Measurements from ENCODE around the gene ZNF445.

ZNF445 gene

GRCh38 chr3:44434834-44435510, 42.5 kb downstream of the ZNF445 start:
- H3K79me1 ChIP-seq (replicated peaks; ENCODE audit: low read length, poor library complexity, severe bottlenecking) = peaks cover 2% of the 10 kb centered on the region
- H2BK120ac ChIP-seq (ENCODE audit: low read depth, low read length) = no peak overlapping the region
- no peaks in the 10 kb centered on the region for H3K4me1 ChIP-seq (ENCODE audit: control insufficient read depth, insufficient read depth, low read depth, low read length)
- no peak overlapping the region for H3K18ac ChIP-seq (ENCODE audit: low read depth in 1 of 2, low read length in 2 of 2)
- no peak overlapping the region for H3K9ac ChIP-seq (ENCODE audit: low read length)
- no peak overlapping the region for H3K23ac ChIP-seq (ENCODE audit: low read length in 2 of 2)
- no peak overlapping the region for H3K4me2 ChIP-seq (ENCODE audit: low read length, poor library complexity, severe bottlenecking)
- H2AFZ ChIP-seq (ENCODE audit: low read depth, low read length) = no peak overlapping the region
- 93% methylated on average over 5 of the region's 5 CpGs for WGBS
- H3K4me3 ChIP-seq (ENCODE audit: insufficient read depth in 1 of 2, low read depth in 1 of 2, low read length in 2 of 2) = no peak overlapping the region
- no peak overlapping the region for H2AK5ac ChIP-seq (ENCODE audit: low read length, severe bottlenecking)
- H2BK5ac ChIP-seq (ENCODE audit: low read depth, low read length, poor library complexity, severe bottlenecking) = no peak overlapping the region
- H3K9me3 ChIP-seq (ENCODE audit: control insufficient read depth, low read length) = no peaks in the 10 kb centered on the region
- H3K27ac ChIP-seq (ENCODE audit: low read length, poor library complexity, severe bottlenecking) = no peak overlapping the region
- H3K4ac ChIP-seq (ENCODE audit: low read depth in 1 of 2, low read length in 2 of 2) = no peak overlapping the region
- no peak overlapping the region for H4K8ac ChIP-seq (ENCODE audit: low read length)
- H4K91ac ChIP-seq (ENCODE audit: low read length) = no peak overlapping the region
- peaks cover 0 to 13% of the 10 kb centered on the region in 2 experiments for H3K27me3 ChIP-seq (ENCODE audit: control insufficient read depth in 1 of 2, insufficient read depth in 1 of 2, low read length in 2 of 2)
- H3K36me3 ChIP-seq (ENCODE audit: control insufficient read depth in 1 of 2, insufficient read depth in 2 of 2, low read depth in 1 of 2, low read length in 2 of 2) = peaks cover 0 to 8% of the 10 kb centered on the region in 2 experiments
- DNase-seq = no peak
- H2BK12ac ChIP-seq (ENCODE audit: low read length in 2 of 2) = no peak overlapping the region
- no peak overlapping the region for H3K14ac ChIP-seq (ENCODE audit: low read length in 2 of 2)
- H2BK15ac ChIP-seq (ENCODE audit: low read depth, poor library complexity, severe bottlenecking) = no peak overlapping the region

DNA sequence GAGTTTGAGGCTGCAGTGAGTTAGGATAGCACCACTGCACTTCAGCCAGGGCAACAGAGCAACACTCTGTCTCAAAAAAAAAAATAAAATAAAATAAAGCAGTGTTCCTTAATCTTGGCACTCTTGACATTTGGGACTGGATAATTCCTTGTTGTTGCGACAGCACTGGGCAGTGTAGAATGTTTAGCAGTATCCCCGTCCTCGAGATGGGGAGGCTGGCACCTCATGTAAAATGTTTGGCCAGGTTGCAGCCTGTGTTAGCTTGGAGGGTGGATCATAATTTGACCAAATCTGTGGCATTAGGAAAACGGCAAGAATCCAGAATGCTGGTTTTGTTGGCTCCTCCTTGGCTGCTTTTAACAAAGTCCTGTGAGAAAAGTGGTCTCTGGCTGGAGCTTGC, 47.0 kb downstream of the ZNF445 start:
- H2BK5ac ChIP-seq (ENCODE audit: low read depth, low read length, poor library complexity, severe bottlenecking) = no peak overlapping the region
- no peak overlapping the region for H2BK15ac ChIP-seq (ENCODE audit: low read depth, poor library complexity, severe bottlenecking)
- no peak overlapping the region for H2BK12ac ChIP-seq (ENCODE audit: low read length in 2 of 2)
- no peak overlapping the region for H3K23ac ChIP-seq (ENCODE audit: low read length in 2 of 2)
- H3K4me3 ChIP-seq (ENCODE audit: insufficient read depth in 1 of 2, low read depth in 1 of 2, low read length in 2 of 2) = no peak overlapping the region
- no peak overlapping the region for H3K4me2 ChIP-seq (ENCODE audit: low read length, poor library complexity, severe bottlenecking)
- WGBS = 86% methylated on average over 4 of the region's 4 CpGs
- H3K27me3 ChIP-seq (ENCODE audit: control insufficient read depth in 1 of 2, insufficient read depth in 1 of 2, low read length in 2 of 2) = peaks cover 4 to 18% of the 10 kb centered on the region in 2 experiments
- H3K9ac ChIP-seq (ENCODE audit: low read length) = no peak overlapping the region
- H3K4ac ChIP-seq (ENCODE audit: low read depth in 1 of 2, low read length in 2 of 2) = no peak overlapping the region
- H2AFZ ChIP-seq (ENCODE audit: low read depth, low read length) = no peak overlapping the region
- no peak overlapping the region for H3K14ac ChIP-seq (ENCODE audit: low read length in 2 of 2)
- H3K36me3 ChIP-seq (ENCODE audit: control insufficient read depth in 1 of 2, insufficient read depth in 2 of 2, low read depth in 1 of 2, low read length in 2 of 2) = no peaks in the 10 kb centered on the region
- no peak for DNase-seq
- no peak overlapping the region for H3K27ac ChIP-seq (ENCODE audit: low read length, poor library complexity, severe bottlenecking)
- H3K18ac ChIP-seq (ENCODE audit: low read depth in 1 of 2, low read length in 2 of 2) = no peak overlapping the region
- H3K79me1 ChIP-seq (replicated peaks; ENCODE audit: low read length, poor library complexity, severe bottlenecking) = no peaks in the 10 kb centered on the region
- no peak overlapping the region for H4K91ac ChIP-seq (ENCODE audit: low read length)
- no peak overlapping the region for H2BK120ac ChIP-seq (ENCODE audit: low read depth, low read length)
- no peaks in the 10 kb centered on the region for H3K9me3 ChIP-seq (ENCODE audit: control insufficient read depth, low read length)
- no peak overlapping the region for H4K8ac ChIP-seq (ENCODE audit: low read length)
- no peak overlapping the region for H2AK5ac ChIP-seq (ENCODE audit: low read length, severe bottlenecking)
- peaks cover 1% of the 10 kb centered on the region for H3K4me1 ChIP-seq (ENCODE audit: control insufficient read depth, insufficient read depth, low read depth, low read length)

- Histone ChIP-seq H2AFZ (ENCODE audit: low read depth, low read length) (no peak overlapping the region), H2BK120ac (ENCODE audit: low read depth, low read length) (no peak overlapping the region), H3K18ac (ENCODE audit: low read depth in 1 of 2, low read length in 2 of 2) (no peak overlapping the region), H4K8ac (ENCODE audit: low read length) (no peak overlapping the region), H2BK5ac (ENCODE audit: low read depth, low read length, poor library complexity, severe bottlenecking) (no peak overlapping the region), H3K4ac (ENCODE audit: low read depth in 1 of 2, low read length in 2 of 2) (no peak overlapping the region), H3K27me3 (ENCODE audit: control insufficient read depth in 1 of 2, insufficient read depth in 1 of 2, low read length in 2 of 2) (peaks cover 4 to 24% of the 10 kb centered on the region in 2 experiments), H3K9me3 (ENCODE audit: control insufficient read depth, low read length) (no peaks in the 10 kb centered on the region), H3K36me3 (ENCODE audit: control insufficient read depth in 1 of 2, insufficient read depth in 2 of 2, low read depth in 1 of 2, low read length in 2 of 2) (no peaks in the 10 kb centered on the region), H2AK5ac (ENCODE audit: low read length, severe bottlenecking) (no peak overlapping the region), H3K4me1 (ENCODE audit: control insufficient read depth, insufficient read depth, low read depth, low read length) (peaks cover 1% of the 10 kb centered on the region), H3K27ac (ENCODE audit: low read length, poor library complexity, severe bottlenecking) (no peak overlapping the region), H3K4me3 (ENCODE audit: insufficient read depth in 1 of 2, low read depth in 1 of 2, low read length in 2 of 2) (no peak overlapping the region), H3K14ac (ENCODE audit: low read length in 2 of 2) (no peak overlapping the region), H3K4me2 (ENCODE audit: low read length, poor library complexity, severe bottlenecking) (no peak overlapping the region), H3K23ac (ENCODE audit: low read length in 2 of 2) (no peak overlapping the region), H2BK12ac (ENCODE audit: low read length in 2 of 2) (no peak overlapping the region), H3K79me1 (replicated peaks; ENCODE audit: low read length, poor library complexity, severe bottlenecking) (no peaks in the 10 kb centered on the region), H2BK15ac (ENCODE audit: low read depth, poor library complexity, severe bottlenecking) (no peak overlapping the region), H3K9ac (ENCODE audit: low read length) (no peak overlapping the region), H4K91ac (ENCODE audit: low read length) (no peak overlapping the region)
- 97% methylated on average over 6 of the region's 6 CpGs for WGBS
- no peak for DNase-seq
Observed at GRCh38 chr3:44429459-44429858, 48.0 kb downstream of the ZNF445 start.

DNA sequence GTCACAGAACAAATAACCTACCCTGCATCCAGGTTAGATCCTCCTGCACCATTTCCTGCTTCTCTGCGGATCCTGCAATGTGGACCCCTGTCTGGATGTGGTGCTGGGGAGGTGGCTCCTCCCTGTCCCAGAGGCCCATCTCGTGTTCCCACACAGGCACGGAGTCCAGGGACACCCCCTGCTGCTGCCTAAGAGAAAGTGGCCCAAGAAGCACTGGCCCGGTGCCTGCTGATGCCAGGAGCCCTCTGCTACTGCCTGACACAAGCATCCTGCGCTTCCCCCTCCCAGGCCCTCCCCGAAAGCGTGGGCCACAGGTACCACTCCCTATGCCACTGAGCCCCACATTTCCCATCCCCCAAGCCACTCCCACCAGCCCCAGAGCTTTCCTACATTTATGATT, 48.6 kb downstream of the ZNF445 start:
- no peak for DNase-seq
- Histone ChIP-seq H3K4me3 (ENCODE audit: insufficient read depth in 1 of 2, low read depth in 1 of 2, low read length in 2 of 2) (no peak overlapping the region), H3K4me1 (ENCODE audit: control insufficient read depth, insufficient read depth, low read depth, low read length) (peaks cover 1% of the 10 kb centered on the region), H3K9ac (ENCODE audit: low read length) (no peak overlapping the region), H3K27me3 (ENCODE audit: control insufficient read depth in 1 of 2, insufficient read depth in 1 of 2, low read length in 2 of 2) (peaks cover 4 to 25% of the 10 kb centered on the region in 2 experiments), H4K8ac (ENCODE audit: low read length) (no peak overlapping the region), H3K9me3 (ENCODE audit: control insufficient read depth, low read length) (no peaks in the 10 kb centered on the region), H2BK5ac (ENCODE audit: low read depth, low read length, poor library complexity, severe bottlenecking) (no peak overlapping the region), H3K36me3 (ENCODE audit: control insufficient read depth in 1 of 2, insufficient read depth in 2 of 2, low read depth in 1 of 2, low read length in 2 of 2) (no peaks in the 10 kb centered on the region), H3K4me2 (ENCODE audit: low read length, poor library complexity, severe bottlenecking) (no peak overlapping the region), H3K79me1 (replicated peaks; ENCODE audit: low read length, poor library complexity, severe bottlenecking) (no peaks in the 10 kb centered on the region), H2BK120ac (ENCODE audit: low read depth, low read length) (no peak overlapping the region), H2AK5ac (ENCODE audit: low read length, severe bottlenecking) (no peak overlapping the region), H3K14ac (ENCODE audit: low read length in 2 of 2) (peak overlapping the region in 1 of 2 experiments; percentile 91), H2BK15ac (ENCODE audit: low read depth, poor library complexity, severe bottlenecking) (no peak overlapping the region), H2AFZ (ENCODE audit: low read depth, low read length) (no peak overlapping the region), H3K4ac (ENCODE audit: low read depth in 1 of 2, low read length in 2 of 2) (no peak overlapping the region), H3K23ac (ENCODE audit: low read length in 2 of 2) (no peak overlapping the region), H2BK12ac (ENCODE audit: low read length in 2 of 2) (peak overlapping the region in 1 of 2 experiments; percentile 33), H4K91ac (ENCODE audit: low read length) (no peak overlapping the region), H3K27ac (ENCODE audit: low read length, poor library complexity, severe bottlenecking) (no peak overlapping the region), H3K18ac (ENCODE audit: low read depth in 1 of 2, low read length in 2 of 2) (peak overlapping the region in 1 of 2 experiments; percentile 58)
- WGBS = 81% methylated on average over 7 of the region's 7 CpGs
